ENCODE data around the gene ARID1A. TPM values are rescaled to one million over a fixed set of nuclear protein-coding genes. Genes with fewer than 3 reads are reported as not detected.

ARID1A gene
- total and polyA plus RNA-seq, 9 of the 15 experiments (the other 6 are each of a cell fraction or from before 2014, with no cell fraction given) = 8.3 to 88.3 (median 22.5) TPM

DNA sequence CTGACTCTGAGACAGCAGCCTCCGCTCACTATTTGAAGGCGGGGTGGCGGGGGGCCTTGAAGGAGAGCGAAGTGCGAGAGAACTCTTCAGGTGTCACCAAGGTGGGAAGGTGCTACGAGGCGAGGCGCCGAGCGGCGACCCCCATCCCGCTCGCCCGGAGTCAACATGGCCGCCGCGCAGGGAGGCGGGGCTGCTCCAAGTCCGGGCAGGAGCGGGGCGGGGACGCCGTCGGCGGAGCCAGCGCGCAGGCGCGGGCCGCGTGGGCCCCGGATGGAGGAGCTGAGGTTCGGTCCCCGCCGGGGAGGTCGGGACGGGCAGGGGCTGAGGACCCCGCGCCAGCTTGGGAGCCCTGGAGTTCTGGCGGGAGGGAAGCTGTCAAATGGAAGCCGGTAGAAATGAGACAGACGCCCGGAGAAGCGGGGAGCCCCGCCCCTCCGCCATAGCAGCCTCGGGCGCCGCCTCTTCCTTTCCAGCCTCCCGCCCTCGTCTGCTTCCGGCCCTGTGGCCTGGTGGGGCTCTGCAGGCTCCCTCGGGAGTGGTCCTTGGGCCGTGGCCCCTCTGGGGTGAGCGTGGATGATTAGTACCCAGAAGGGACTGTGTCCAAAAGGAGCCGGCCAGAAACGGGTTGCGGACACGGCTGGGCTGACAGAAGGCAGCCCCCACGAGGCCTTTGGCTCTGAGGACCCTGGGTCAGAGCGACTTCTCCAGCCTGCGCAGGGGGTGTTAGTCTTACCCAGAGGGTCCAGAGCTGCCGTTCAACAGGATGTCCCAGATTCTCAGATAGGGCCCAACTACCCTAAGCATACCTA is 92.1 kb downstream of the ARID1A start, which contains the start of gene PIGV (continued):
- TF ChIP-seq CREB1 (IDR thresholded peaks at IDR 0.05) (peak; percentile 48; the same call in 1 of the 2 replicates), CREB1 (CRISPR knock-in tag; IDR thresholded peaks at IDR 0.05) (peak; percentile 64), RBM17 (IDR thresholded peaks at IDR 0.05; ENCODE audit: borderline replicate concordance, low read depth, low read length) (no peak), ZNF197 (CRISPR knock-in tag; IDR thresholded peaks at IDR 0.05; ENCODE audit: low read depth) (0 out of 2 replicates have a peak, but pooled peaks have one; percentile 12), HMGN3 (IDR thresholded peaks at IDR 0.05; ENCODE audit: borderline replicate concordance, extremely low read depth, insufficient read length, low read depth, low read length) (peak; percentile 81), ZNF695 (CRISPR knock-in tag; IDR thresholded peaks at IDR 0.05) (peak; percentile 17; the same call in 1 of the 2 replicates), TAF1 (IDR thresholded peaks at IDR 0.05; ENCODE audit: control insufficient read depth, extremely low read depth, insufficient read depth, low read length, severe bottlenecking) (peak; percentile 85), NR3C1 (CRISPR knock-in tag; IDR thresholded peaks at IDR 0.05) (no peak), PHF8 (IDR thresholded peaks at IDR 0.05; ENCODE audit: borderline replicate concordance, low read length) (peak; percentile 95), TEAD4 (IDR thresholded peaks at IDR 0.05; ENCODE audit: low read length) (no peak), TEAD4 (CRISPR knock-in tag; IDR thresholded peaks at IDR 0.05; ENCODE audit: borderline replicate concordance) (no peak), MAZ (CRISPR knock-in tag; conservative IDR thresholded peaks at IDR 0.05 in 1 of 2, IDR thresholded peaks at IDR 0.05 in 1 of 2) (peak; percentile 82 to 96), RCOR1 (IDR thresholded peaks at IDR 0.05; ENCODE audit: borderline replicate concordance in 1 of 2, low read depth in 2 of 2, low read length in 2 of 2) (0 out of 4 replicates have a peak, but pooled peaks of 1 of the 2 experiments have one; percentile 4), HCFC1 (IDR thresholded peaks at IDR 0.05; ENCODE audit: low read depth, low read length) (peak; percentile 78), CBFA2T2 (conservative IDR thresholded peaks at IDR 0.05) (no peak), KAT2B (IDR thresholded peaks at IDR 0.05; ENCODE audit: low read depth, low read length) (no peak), RUNX1 (IDR thresholded peaks at IDR 0.05; ENCODE audit: low read depth) (peak; percentile 17; the same call in 1 of the 2 replicates), ETV6 (IDR thresholded peaks at IDR 0.05; ENCODE audit: borderline replicate concordance in 1 of 2, low read depth in 2 of 2, low read length in 1 of 2) (no peak), ETV6 (CRISPR knock-in tag; IDR thresholded peaks at IDR 0.05; ENCODE audit: borderline replicate concordance) (peak; percentile 59; the same call in 1 of the 2 replicates), GABPB1 (CRISPR knock-in tag; IDR thresholded peaks at IDR 0.05) (peak; percentile 77), FOXK2 (conservative IDR thresholded peaks at IDR 0.05 in 1 of 2, IDR thresholded peaks at IDR 0.05 in 1 of 2; ENCODE audit: low read depth in 2 of 2) (peak in 1 of 2 experiments; percentile 59; a peak in 1 of 4 replicates), RBM14 (IDR thresholded peaks at IDR 0.05; ENCODE audit: borderline replicate concordance, insufficient read depth, low read depth, low read length) (peak; percentile 12; the same call in 1 of the 2 replicates), MBD2 (IDR thresholded peaks at IDR 0.05; ENCODE audit: borderline replicate concordance, low read depth) (peak; percentile 60; the same call in 1 of the 2 replicates)
- TF ChIP-seq, protein P1, sequence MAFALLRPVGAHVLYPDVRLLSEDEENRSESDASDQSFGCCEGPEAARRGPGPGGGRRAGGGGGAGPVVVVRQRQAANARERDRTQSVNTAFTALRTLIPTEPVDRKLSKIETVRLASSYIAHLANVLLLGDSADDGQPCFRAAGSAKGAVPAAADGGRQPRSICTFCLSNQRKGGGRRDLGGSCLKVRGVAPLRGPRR (CRISPR knock-in tag; IDR thresholded peaks at IDR 0.05) = no peak
- TF ChIP-seq, protein P2, sequence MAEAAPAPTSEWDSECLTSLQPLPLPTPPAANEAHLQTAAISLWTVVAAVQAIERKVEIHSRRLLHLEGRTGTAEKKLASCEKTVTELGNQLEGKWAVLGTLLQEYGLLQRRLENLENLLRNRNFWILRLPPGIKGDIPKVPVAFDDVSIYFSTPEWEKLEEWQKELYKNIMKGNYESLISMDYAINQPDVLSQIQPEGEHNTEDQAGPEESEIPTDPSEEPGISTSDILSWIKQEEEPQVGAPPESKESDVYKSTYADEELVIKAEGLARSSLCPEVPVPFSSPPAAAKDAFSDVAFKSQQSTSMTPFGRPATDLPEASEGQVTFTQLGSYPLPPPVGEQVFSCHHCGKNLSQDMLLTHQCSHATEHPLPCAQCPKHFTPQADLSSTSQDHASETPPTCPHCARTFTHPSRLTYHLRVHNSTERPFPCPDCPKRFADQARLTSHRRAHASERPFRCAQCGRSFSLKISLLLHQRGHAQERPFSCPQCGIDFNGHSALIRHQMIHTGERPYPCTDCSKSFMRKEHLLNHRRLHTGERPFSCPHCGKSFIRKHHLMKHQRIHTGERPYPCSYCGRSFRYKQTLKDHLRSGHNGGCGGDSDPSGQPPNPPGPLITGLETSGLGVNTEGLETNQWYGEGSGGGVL (CRISPR knock-in tag; IDR thresholded peaks at IDR 0.05) = no peak

Measured in K562 (cell line).